Measurements from ENCODE around the gene RGS10.

GRCh38 chr10:119468542-119469324, 73.8 kb downstream of the RGS10 start:
- TF ChIP-seq CTCF (IDR thresholded peaks at IDR 0.05), result no peak
- TF ChIP-seq ZFX (IDR thresholded peaks at IDR 0.05; ENCODE audit: borderline replicate concordance), result no peak
